ENCODE measurements around the gene LSM4.
"Not testable (repeated sequence)": the region's sequence is repeated elsewhere in the genome, so short reads cannot be mapped to it uniquely, and the experiment has no call there.

The LSM4 gene

GRCh38 chr19:18340190-18340989, 17.5 kb upstream of the LSM4 start, which contains the start of gene PGPEP1:
Gene PGPEP1 (plus strand): TSS chr19:18340598. CDS start chr19:18340682, 84 bp downstream.
- DNase-seq, result peak in 1 of 2 experiments; percentile 75

- peak in 1 of 2 experiments; percentile 11 for DNase-seq
These were observed 16.8 kb upstream of the LSM4 start for GRCh38 chr19:18339723-18340122.

GRCh38 chr19:18338541-18338940, 15.7 kb upstream of the LSM4 start:
- no peak for DNase-seq

GRCh38 chr19:18336121-18336520, 13.2 kb upstream of the LSM4 start:
- DNase-seq, result no peak

- DNase-seq, result no peak
These were observed 10.8 kb upstream of the LSM4 start for GRCh38 chr19:18333680-18334079.

GRCh38 chr19:18332917-18333530, 10.1 kb upstream of the LSM4 start:
- no peak for DNase-seq

GRCh38 chr19:18330868-18331267, 8.0 kb upstream of the LSM4 start:
- DNase-seq, result no peak

GRCh38 chr19:18329035-18329376, 6.1 kb upstream of the LSM4 start:
- no peak for DNase-seq

GRCh38 chr19:18328340-18329034, 5.6 kb upstream of the LSM4 start:
- peak; percentile 85 to 97 for DNase-seq

- no peak for DNase-seq
These were observed 3.9 kb upstream of the LSM4 start for GRCh38 chr19:18326772-18327171.

- not testable (repeated sequence) for DNase-seq
These were observed 1.5 kb upstream of the LSM4 start for GRCh38 chr19:18324373-18324731.

- peak in 1 of 2 experiments; percentile 39 for DNase-seq
These were observed 538 bp downstream of the LSM4 start for GRCh38 chr19:18322318-18322758.

GRCh38 chr19:18321734-18322102, 1.2 kb downstream of the LSM4 start:
- no peak for DNase-seq

- no peak for DNase-seq
These were observed 1.8 kb downstream of the LSM4 start for GRCh38 chr19:18320865-18321733.

- no peak for DNase-seq
These were observed 3.2 kb downstream of the LSM4 start for GRCh38 chr19:18319591-18320135.

GRCh38 chr19:18317961-18318800, 4.7 kb downstream of the LSM4 start:
- no peak for DNase-seq

- DNase-seq, result no peak
These were observed 9.5 kb downstream of the LSM4 start for GRCh38 chr19:18313398-18313797.

GRCh38 chr19:18312092-18312534, 10.8 kb downstream of the LSM4 start:
- DNase-seq, result no peak

GRCh38 chr19:18311502-18312091, 11.3 kb downstream of the LSM4 start:
- no peak for DNase-seq

GRCh38 chr19:18310966-18311365, 11.9 kb downstream of the LSM4 start:
- DNase-seq, result no peak
